GM12801 (cell line): ENCODE measurements around the gene ERC2.

Source experiments
- TF ChIP-seq, protein P1 (sequence below): IDR thresholded peaks from one replicate; pipeline ENCODE4 v1.5.1; 2011; ENCODE audit warnings: control low read depth; ENCODE audit not compliant: insufficient read length; ENCODE audit errors: extremely low read depth

Gene ERC2

GRCh38 chr3:56366641-56367162 is 101.6 kb downstream of the ERC2 start:
- TF ChIP-seq, protein P1, sequence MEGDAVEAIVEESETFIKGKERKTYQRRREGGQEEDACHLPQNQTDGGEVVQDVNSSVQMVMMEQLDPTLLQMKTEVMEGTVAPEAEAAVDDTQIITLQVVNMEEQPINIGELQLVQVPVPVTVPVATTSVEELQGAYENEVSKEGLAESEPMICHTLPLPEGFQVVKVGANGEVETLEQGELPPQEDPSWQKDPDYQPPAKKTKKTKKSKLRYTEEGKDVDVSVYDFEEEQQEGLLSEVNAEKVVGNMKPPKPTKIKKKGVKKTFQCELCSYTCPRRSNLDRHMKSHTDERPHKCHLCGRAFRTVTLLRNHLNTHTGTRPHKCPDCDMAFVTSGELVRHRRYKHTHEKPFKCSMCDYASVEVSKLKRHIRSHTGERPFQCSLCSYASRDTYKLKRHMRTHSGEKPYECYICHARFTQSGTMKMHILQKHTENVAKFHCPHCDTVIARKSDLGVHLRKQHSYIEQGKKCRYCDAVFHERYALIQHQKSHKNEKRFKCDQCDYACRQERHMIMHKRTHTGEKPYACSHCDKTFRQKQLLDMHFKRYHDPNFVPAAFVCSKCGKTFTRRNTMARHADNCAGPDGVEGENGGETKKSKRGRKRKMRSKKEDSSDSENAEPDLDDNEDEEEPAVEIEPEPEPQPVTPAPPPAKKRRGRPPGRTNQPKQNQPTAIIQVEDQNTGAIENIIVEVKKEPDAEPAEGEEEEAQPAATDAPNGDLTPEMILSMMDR: no peak

DNA sequence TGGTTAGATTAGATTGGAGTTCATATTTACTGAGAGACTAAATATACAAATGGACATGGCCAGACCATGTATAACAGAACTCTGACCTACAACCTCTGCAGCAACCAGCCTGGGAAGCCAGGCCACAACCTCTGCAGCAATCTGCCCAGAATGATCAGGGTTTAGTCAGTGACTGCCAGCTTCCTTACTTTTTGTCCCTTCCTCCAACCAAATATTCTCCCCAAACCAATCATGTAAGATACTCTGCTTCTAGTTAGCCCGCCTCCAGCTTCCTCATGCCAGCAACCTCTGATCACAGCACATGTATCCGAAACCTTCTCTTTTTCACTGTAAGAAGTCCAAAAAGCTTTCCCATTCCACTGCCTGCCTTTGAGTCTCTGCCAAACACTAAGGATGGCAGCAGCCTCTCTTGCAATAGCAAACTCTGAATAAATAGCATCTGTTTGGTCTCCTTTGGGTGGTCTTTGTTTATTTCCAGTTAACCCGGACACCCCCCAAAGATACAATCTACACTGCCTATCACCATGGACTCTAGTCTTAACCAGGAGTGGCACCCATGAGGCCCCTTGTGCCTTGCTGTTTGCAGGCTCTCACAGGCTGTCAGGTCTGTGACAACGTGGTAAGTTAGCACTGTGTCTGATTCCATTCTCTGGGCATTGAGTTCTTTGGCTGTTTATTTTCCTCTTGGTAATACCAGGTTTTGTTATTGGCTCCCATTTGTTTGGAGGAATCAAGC is 102.2 kb downstream of the ERC2 start:
- TF ChIP-seq, protein P1: no peak

DNA sequence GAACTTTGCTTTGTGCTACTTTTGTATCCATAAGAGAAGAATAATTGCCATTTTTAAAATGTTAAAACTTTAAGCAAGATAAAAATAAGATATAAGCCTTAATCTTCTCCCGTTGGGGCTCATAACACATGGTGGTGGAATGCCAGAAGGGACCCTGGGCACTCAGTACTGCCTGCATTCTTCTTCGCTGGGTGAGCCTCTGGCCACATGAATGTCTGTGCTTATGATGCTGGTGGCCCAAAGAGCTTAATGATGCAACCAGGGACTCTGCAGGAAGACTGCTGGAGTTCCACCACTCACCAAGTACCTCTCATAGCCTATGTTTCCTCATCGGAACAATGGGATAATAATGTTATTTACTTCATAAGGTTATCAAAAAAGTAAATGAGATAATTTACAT is 103.6 kb downstream of the ERC2 start:
- TF ChIP-seq, protein P1: no peak

GRCh38 chr3:56363720-56364119 is 104.5 kb downstream of the ERC2 start:
- TF ChIP-seq, protein P1: no peak

DNA sequence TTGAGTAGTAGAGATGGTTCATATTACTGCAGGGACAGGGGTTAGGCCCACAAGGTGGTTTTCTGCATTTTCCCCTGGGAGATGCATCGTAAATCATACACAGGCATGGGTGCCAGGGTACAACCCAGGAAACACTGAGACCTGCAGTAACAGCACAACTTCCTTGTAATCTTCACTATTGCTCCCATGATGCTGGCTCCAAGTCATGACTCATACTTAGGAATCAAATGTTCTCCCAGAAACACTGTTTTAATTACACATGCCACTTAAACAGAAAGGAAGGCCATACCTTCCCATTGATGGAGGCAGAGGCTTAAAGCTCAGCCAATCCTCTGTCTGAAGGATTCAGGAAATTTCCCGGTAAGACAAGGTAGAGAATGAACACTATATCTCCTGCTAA is 106.5 kb downstream of the ERC2 start:
- TF ChIP-seq, protein P1: no peak

- TF ChIP-seq, protein P1: no peak
Measured at GRCh38 chr3:56357266-56357665, 111.0 kb downstream of the ERC2 start.

DNA sequence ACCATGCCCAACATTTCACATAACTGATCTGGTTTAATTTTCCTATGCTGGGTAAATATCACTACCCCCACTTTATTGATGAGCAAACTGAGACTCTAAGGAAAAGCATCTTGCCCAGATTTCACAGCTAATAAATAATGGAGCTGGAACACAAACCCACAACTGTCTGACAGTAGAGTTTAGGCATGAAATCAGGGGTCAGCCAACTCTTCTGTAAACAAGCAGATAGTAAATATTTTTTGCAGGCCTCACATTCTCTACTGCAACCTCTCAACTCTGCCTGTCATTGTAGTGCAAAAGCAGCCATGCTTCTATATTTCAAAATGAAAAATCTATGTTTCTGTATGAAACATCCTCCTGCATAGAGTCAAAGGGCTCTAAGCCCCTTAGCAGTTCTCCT is 111.5 kb downstream of the ERC2 start:
- TF ChIP-seq, protein P1: no peak
